ENCODE measurements around the gene DMTF1. TPM values are rescaled to one million over a fixed set of nuclear protein-coding genes. Genes with fewer than 3 reads are reported as not detected.

The DMTF1 gene
- total and polyA plus RNA-seq, 2 of the 8 experiments (the other 6 are each of a cell fraction or from before 2014, with no cell fraction given) = 86.0 to 115 TPM

GRCh38 chr7:87199700-87200450 is 47.6 kb downstream of the DMTF1 start:
- H3K4me3 ChIP-seq (ENCODE audit: extremely low read depth in 1 of 4, insufficient read depth in 2 of 4, low read depth in 3 of 4, low read length in 4 of 4) = no peak overlapping the region
- H3K79me2 ChIP-seq (ENCODE audit: control insufficient read depth in 1 of 2, insufficient read depth in 2 of 2, low read length in 2 of 2) = peaks cover 0 to 32% of the 10 kb centered on the region in 2 experiments; a peak in 2 of 4 replicates
- H3K23ac ChIP-seq (ENCODE audit: insufficient read length) = no peak overlapping the region
- no peak overlapping the region for H4K5ac ChIP-seq (ENCODE audit: insufficient read length, low read depth, low read length)
- no peak overlapping the region for H3K14ac ChIP-seq (ENCODE audit: insufficient read length)
- H3K9ac ChIP-seq (replicated peaks in 1 of 4; ENCODE audit: extremely low read depth in 1 of 4, low read depth in 3 of 4, low read length in 3 of 4) = no peak overlapping the region
- H2BK15ac ChIP-seq (ENCODE audit: low read length) = no peak overlapping the region
- no peak for FAIRE-seq
- H2BK5ac ChIP-seq (ENCODE audit: low read depth, low read length) = no peak overlapping the region
- no peak for DNase-seq (ENCODE audit: low read depth in 1 of 2, low spot score in 2 of 2)
- H2BK20ac ChIP-seq (ENCODE audit: low read length) = no peak overlapping the region
- no peak overlapping the region for H2AFZ ChIP-seq (ENCODE audit: low read length)
- H2BK12ac ChIP-seq (ENCODE audit: low read depth, low read length) = no peak overlapping the region
- H3K36me3 ChIP-seq (ENCODE audit: control insufficient read depth in 2 of 4, insufficient read depth in 4 of 4, low read length in 3 of 4) = peaks cover 4 to 54% (median 31%) of the 10 kb centered on the region in 4 experiments; a peak in 6 of 8 replicates
- H3K27me3 ChIP-seq (replicated peaks in 1 of 4; ENCODE audit: control insufficient read depth in 3 of 4, extremely low read depth in 1 of 4, insufficient read depth in 3 of 4, low read length in 3 of 4) = no peaks in the 10 kb centered on the region
- H3K56ac ChIP-seq (replicated peaks; ENCODE audit: insufficient read length, low read depth, low read length) = no peak overlapping the region
- ChIA-PET POLR2A (ENCODE audit: partially characterized antibody) (interaction anchor here (0.8 to 2.4 kb wide), 5 partner anchors 10 to 45 kb away, joined by 3 to 11 read pairs (median 3); partner anchors contain the start of gene TMEM243), CTCF (ENCODE audit: partially characterized antibody) (interaction anchor here (1.3 kb wide), 1 partner anchor 13 kb away, joined by 5 read pairs; no protein-coding TSS in a partner anchor)
- H4K91ac ChIP-seq (replicated peaks; ENCODE audit: insufficient read length, low read length) = no peak overlapping the region
- no peak overlapping the region for H2BK120ac ChIP-seq (replicated peaks; ENCODE audit: low read depth, low read length)
- H3K23me2 ChIP-seq (ENCODE audit: low read depth, low read length) = no peaks in the 10 kb centered on the region
- 95% methylated on average over 6 of the region's 6 CpGs; no CpG with 5 or more reads in 1 of the 2 experiments for WGBS, 2 experiments (ENCODE audit: extremely low coverage in 1 of 2, insufficient coverage in 1 of 2, insufficient read length in 1 of 2, insufficient replicate concordance in 2 of 2, low coverage in 1 of 2, low lambda C conversion rate in 2 of 2, missing lambda C conversion rate in 1 of 2)
- H3K9me3 ChIP-seq (ENCODE audit: insufficient read depth in 2 of 2, low read depth in 1 of 2, low read length in 1 of 2) = peaks cover 9 to 13% of the 10 kb centered on the region in 2 experiments
- no peak overlapping the region for H3K4me2 ChIP-seq (ENCODE audit: insufficient read depth in 1 of 2, low read depth in 2 of 2, low read length in 2 of 2)
- H2AK5ac ChIP-seq (ENCODE audit: low read depth, low read length) = no peak overlapping the region
- 0 out of 7 replicates have a peak, but pooled peaks cover 0 to 2% (median 0%) of the 10 kb centered on the region in 4 experiments for H3K4me1 ChIP-seq (replicated peaks in 1 of 4; ENCODE audit: control insufficient read depth in 3 of 4, insufficient read depth in 4 of 4, low read length in 3 of 4)
- H4K20me1 ChIP-seq (replicated peaks in 1 of 2; ENCODE audit: control insufficient read depth in 1 of 2, insufficient read depth in 2 of 2, low read length in 2 of 2) = peaks cover 2 to 4% of the 10 kb centered on the region in 2 experiments
- H3K18ac ChIP-seq (ENCODE audit: extremely low read depth, low read length) = no peak overlapping the region
- no peak overlapping the region for H4K8ac ChIP-seq (ENCODE audit: extremely low read depth, insufficient read depth, low read length)
- TF ChIP-seq POLR2A (IDR thresholded peaks at IDR 0.05; ENCODE audit: control extremely low read depth in 1 of 2, low read depth in 2 of 2, low read length in 2 of 2) = peak in 1 of 2 experiments; percentile 33; a peak in 1 of 3 replicates
- no peak for TF ChIP-seq BACH1 (IDR thresholded peaks at IDR 0.05; ENCODE audit: low read length)
- no peak overlapping the region for H3K4ac ChIP-seq (replicated peaks; ENCODE audit: insufficient read length, low read depth, low read length)
- peaks cover 3% of the 10 kb centered on the region; the same call in 1 of the 2 replicates for H3K79me1 ChIP-seq (ENCODE audit: low read depth, low read length)
- H3K27ac ChIP-seq (ENCODE audit: low read depth, low read length) = no peak overlapping the region
